IMR-90 (cell line): ENCODE data around the gene MRPL1. TPM values are rescaled to one million over a fixed set of nuclear protein-coding genes. Genes with fewer than 3 reads are reported as not detected.

Experiments
- ATAC-seq: fragments of 200-7000 bp; cut with Tn5 transposase; 2 replicates; pipeline ENCODE4 v1.9.1; 2020; ENCODE audit warnings: low read depth, mild to moderate bottlenecking, moderate library complexity
- BruUV-seq: library from RNA; stranded (reverse); fragments of 400-500 nt; replicated peaks from 2 replicates; lab custom pipeline; 2021; lab: Mats Ljungman, UMichigan
- CTCF ChIA-PET: fragments of 300-600 bp; formaldehyde crosslinking; extraction: SDS; loops from one replicate; lab custom pipeline; 2021; ENCODE audit warnings: antibody characterized with exemption; lab: Yijun Ruan, JAX
- POLR2A ChIA-PET: fragments of 300-600 bp; sonication (Branson Sonifier 250); formaldehyde crosslinking; loops from one replicate; lab custom pipeline; 2022; ENCODE audit warnings: antibody characterized with exemption; ENCODE audit not compliant: unreplicated experiment; lab: Charles Lee
- DNase-seq: peaks from one replicate; pipeline ENCODE4 v3.0.0; 2013
- H2AFZ ChIP-seq: replicated peaks from 2 replicates; pipeline ENCODE3; 2013; ENCODE audit warnings: low read length, mild to moderate bottlenecking; ENCODE audit not compliant: poor library complexity
- H2AK5ac ChIP-seq: 2 replicates; pipeline ENCODE4 v1.6.1; 2013; ENCODE audit warnings: low read depth, low read length, inconsistent platforms
- H2AK9ac ChIP-seq: replicated peaks from 2 replicates; pipeline ENCODE3; 2013; ENCODE audit warnings: mild to moderate bottlenecking, low read depth, low read length, moderate library complexity; ENCODE audit not compliant: poor library complexity
- H2BK120ac ChIP-seq: 2 replicates; pipeline ENCODE4 v1.6.1; 2013; ENCODE audit warnings: low read depth, low read length, inconsistent platforms
- H2BK15ac ChIP-seq: 3 replicates; pipeline ENCODE4 v1.6.1; 2013; ENCODE audit warnings: low read depth, low read length, inconsistent platforms
- H2BK20ac ChIP-seq: 2 replicates; pipeline ENCODE4 v1.6.1; 2013; ENCODE audit warnings: low read depth, mild to moderate bottlenecking, inconsistent platforms, low read length, moderate library complexity
- H2BK5ac ChIP-seq: 2 replicates; pipeline ENCODE4 v1.6.1; 2013; ENCODE audit warnings: mild to moderate bottlenecking, low read depth, low read length, inconsistent platforms; ENCODE audit not compliant: poor library complexity, severe bottlenecking
- H3K14ac ChIP-seq: replicated peaks from 2 replicates; pipeline ENCODE4 v1.6.1; 2013; ENCODE audit warnings: low read depth, low read length, inconsistent platforms
- H3K18ac ChIP-seq: 2 replicates; pipeline ENCODE4 v1.6.1; 2013; ENCODE audit warnings: low read depth, low read length, control low read depth
- H3K23ac ChIP-seq: 2 replicates; pipeline ENCODE4 v1.6.1; 2013; ENCODE audit warnings: low read depth, low read length, inconsistent platforms
- H3K27ac ChIP-seq: 2 replicates; pipeline ENCODE4 v1.5.1; 2013; ENCODE audit warnings: mild to moderate bottlenecking, control low read depth, low read length; ENCODE audit not compliant: insufficient read depth
- H3K27me3 ChIP-seq: 2 replicates; pipeline ENCODE4 v1.6.1; 2013; ENCODE audit warnings: low read length; ENCODE audit not compliant: control insufficient read depth, insufficient read depth
- H3K36me3 ChIP-seq: 2 replicates; pipeline ENCODE4 v1.6.1; 2013; ENCODE audit warnings: low read length, mixed read lengths; ENCODE audit not compliant: control insufficient read depth, insufficient read depth
- H3K4ac ChIP-seq: 2 replicates; pipeline ENCODE4 v1.6.1; 2013; ENCODE audit warnings: low read depth, low read length, inconsistent platforms
- H3K4me1 ChIP-seq: 2 replicates; pipeline ENCODE4 v1.6.1; 2013; ENCODE audit warnings: low read length, mixed read lengths; ENCODE audit not compliant: control insufficient read depth, insufficient read depth
- H3K4me2 ChIP-seq: 2 replicates; pipeline ENCODE4 v1.6.1; 2013; ENCODE audit warnings: low read depth, mild to moderate bottlenecking, control low read depth, low read length, moderate library complexity
- H3K4me3 ChIP-seq: 2 replicates; pipeline ENCODE4 v1.5.1; 2013; ENCODE audit warnings: low read depth, mild to moderate bottlenecking, control low read depth, low read length, moderate library complexity; ENCODE audit not compliant: insufficient read depth
- H3K56ac ChIP-seq: 2 replicates; pipeline ENCODE4 v1.6.1; 2013; ENCODE audit warnings: low read length, inconsistent platforms; ENCODE audit not compliant: insufficient read depth; ENCODE audit errors: extremely low read depth
- H3K79me1 ChIP-seq, 2 experiments: 2 replicates each; pipeline ENCODE4 v1.6.1; 2013; ENCODE audit warnings: low read length in 2 of 2, inconsistent platforms in 1 of 2, low read depth in 1 of 2
- H3K9ac ChIP-seq: 2 replicates; pipeline ENCODE4 v1.6.1; 2013; ENCODE audit warnings: low read depth, low read length, control low read depth
- H3K9me1 ChIP-seq: 2 replicates; pipeline ENCODE4 v1.6.1; 2013; ENCODE audit warnings: low read length, inconsistent platforms; ENCODE audit not compliant: insufficient read depth
- H3K9me3 ChIP-seq: 2 replicates; pipeline ENCODE4 v1.6.1; 2013; ENCODE audit warnings: low read length; ENCODE audit not compliant: control insufficient read depth, insufficient read depth
- H4K20me1 ChIP-seq: 2 replicates; pipeline ENCODE4 v1.6.1; 2013; ENCODE audit warnings: low read length, inconsistent platforms; ENCODE audit not compliant: insufficient read depth
- H4K5ac ChIP-seq: 2 replicates; pipeline ENCODE4 v1.6.1; 2013; ENCODE audit warnings: mild to moderate bottlenecking, low read depth, low read length, control low read depth
- H4K8ac ChIP-seq, 2 experiments: 2 replicates each; pipeline ENCODE4 v1.6.1; 2013; ENCODE audit warnings: low read depth in 2 of 2, low read length in 2 of 2, control low read depth in 1 of 2, inconsistent platforms in 1 of 2
- H4K91ac ChIP-seq: 2 replicates; pipeline ENCODE4 v1.6.1; 2013; ENCODE audit warnings: low read depth, low read length, inconsistent platforms; ENCODE audit not compliant: insufficient read depth
- CEBPB ChIP-seq: IDR thresholded peaks from 2 replicates; pipeline ENCODE4 v1.6.1; 2012; ENCODE audit warnings: low read depth, low read length, improper control_type of control experiment
- FOS ChIP-seq: fragments of 150-350 bp; IDR thresholded peaks from 2 replicates; pipeline ENCODE4 v1.6.1; 2016; ENCODE audit warnings: low read depth, low read length
- MAFK ChIP-seq: IDR thresholded peaks from 2 replicates; pipeline ENCODE4 v1.6.1; 2012; ENCODE audit warnings: low read depth, low read length, improper control_type of control experiment
- MXI1 ChIP-seq: IDR thresholded peaks from 2 replicates; pipeline ENCODE4 v1.6.1; 2012; ENCODE audit warnings: low read depth, mild to moderate bottlenecking, low read length, moderate library complexity, borderline replicate concordance
- NFE2L2 ChIP-seq: fragments of 150-350 bp; IDR thresholded peaks from 2 replicates; pipeline ENCODE4 v1.6.1; 2016; ENCODE audit warnings: low read depth, mild to moderate bottlenecking, low read length
- POLR2A ChIP-seq: IDR thresholded peaks from 2 replicates; pipeline ENCODE4 v1.6.1; 2012; ENCODE audit warnings: mild to moderate bottlenecking, low read depth, low read length
- RCOR1 ChIP-seq: IDR thresholded peaks from 2 replicates; pipeline ENCODE4 v1.6.1; 2012; ENCODE audit warnings: mild to moderate bottlenecking, low read length, improper control_type of control experiment; ENCODE audit not compliant: insufficient replicate concordance
- WGBS, 2 experiments: methylation state at CpG; one replicate each; pipeline versions ENCODE4 v1.1.5 to v1.1.7; 2013; ENCODE audit warnings: missing lambda C conversion rate in 2 of 2; ENCODE audit not compliant: insufficient read length in 1 of 2; ENCODE audit errors: extremely low coverage in 2 of 2; 5-methylcytosine and 5-hydroxymethylcytosine counted together
- dilution Hi-C: fragments of 300-500 bp; cut with HindIII; formaldehyde crosslinking; loops from one replicate; pipeline ENCODE4 v1.14.3; 2018; ENCODE audit warnings: low sequenced_read_pairs; ENCODE audit not compliant: unreplicated experiment
- in situ Hi-C: fragments of 300-500 bp; cut with MboI; formaldehyde crosslinking; loops from 3 replicates; pipeline ENCODE4 v1.14.3; 2019; ENCODE audit warnings: low sequenced_read_pairs, inconsistent platforms, mixed read lengths
- intact Hi-C: fragments of 100-400 bp; cut with micrococcal nuclease; formaldehyde crosslinking; loops from 2 replicates; pipeline ENCODE4 v1.10.0; 2022
- polyA plus RNA-seq, 3 experiments: library from polyadenylated mRNA; depleted of rRNA; stranded (reverse); fragments of >200 nt; gene quantifications; 2 replicates each; pipeline ENCODE4 v1.2.3, GENCODE V29; 2012; ENCODE audit warnings: low replicate concordance in 1 of 3
- total RNA-seq: library from RNA; depleted of rRNA; stranded (reverse); fragments of >200 nt; gene quantifications from 2 replicates; pipeline ENCODE4 v1.2.3, GENCODE V29; 2012
- TF ChIP-seq, protein P1 (sequence below): fragments of 150-350 bp; IDR thresholded peaks from 2 replicates; pipeline ENCODE4 v1.6.1; 2016; ENCODE audit warnings: low read depth, mild to moderate bottlenecking, low read length, moderate library complexity, borderline replicate concordance

The MRPL1 gene
- total and polyA plus RNA-seq, 2 of the 4 experiments (the other 2 are of a cell fraction) = 13.4 to 22.5 TPM

DNA sequence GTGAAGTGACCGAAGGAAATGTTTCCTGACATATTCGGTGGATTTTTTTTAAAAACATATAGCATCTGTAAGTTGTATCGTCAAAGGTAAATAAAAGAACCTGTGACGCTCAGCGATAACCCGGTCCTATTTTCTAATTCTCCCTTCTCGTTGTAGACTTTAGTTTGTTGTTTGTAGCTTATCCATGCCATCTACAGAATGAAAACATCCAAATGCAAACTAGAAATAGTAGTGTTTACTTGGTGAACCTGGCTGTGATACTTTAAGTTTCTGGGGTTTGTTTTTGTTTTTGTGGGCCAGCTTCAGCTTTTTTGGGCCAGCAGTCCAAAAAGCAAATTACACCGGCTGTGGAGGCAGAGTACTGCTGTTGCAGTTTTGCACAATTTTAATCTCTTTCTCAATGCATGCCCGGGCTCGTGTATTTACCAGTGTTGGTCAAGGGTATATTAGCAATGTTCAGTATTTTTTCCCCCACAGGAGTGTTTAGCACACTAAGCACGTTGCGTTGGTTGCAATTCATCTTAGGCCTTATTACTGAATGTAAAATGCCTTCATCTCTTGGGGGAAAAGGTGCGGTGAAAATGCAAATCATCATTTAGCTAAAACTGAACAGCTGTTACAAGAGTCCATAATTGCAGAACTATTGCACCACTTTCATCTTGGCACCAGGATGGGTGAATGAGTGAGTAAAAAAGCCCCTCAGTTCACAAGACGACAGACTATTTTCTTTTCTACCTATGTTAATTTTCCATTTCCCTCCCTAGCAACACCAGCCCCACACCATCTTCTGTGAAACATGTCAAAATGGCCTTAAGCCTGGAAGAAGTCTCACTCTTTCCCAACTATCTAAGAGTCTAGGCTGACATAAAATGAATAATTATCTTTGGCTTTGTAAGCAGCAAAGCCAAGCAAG lies 41.7 kb upstream of the MRPL1 start:
- Histone ChIP-seq H3K23ac (peak overlapping the region; percentile 72), H2AFZ (peak overlapping the region; percentile 95), H3K4me1 (peaks cover 2% of the 10 kb centered on the region), H3K36me3 (no peaks in the 10 kb centered on the region), H2BK120ac (peak overlapping the region; percentile 69; the same call in 1 of the 2 replicates), H2BK15ac (0 out of 3 replicates have a peak overlapping the region, but pooled peaks have one; percentile 29), H3K9me1 (no peaks in the 10 kb centered on the region), H3K14ac (peak overlapping the region; percentile 72; the same call in 1 of the 2 replicates), H3K27me3 (peaks cover 3% of the 10 kb centered on the region), H4K20me1 (peaks cover 16% of the 10 kb centered on the region; the same call in 1 of the 2 replicates), H4K91ac (peak overlapping the region; percentile 75; the same call in 1 of the 2 replicates), H3K9me3 (no peaks in the 10 kb centered on the region), H4K5ac (peak overlapping the region; percentile 40), H3K56ac (peak overlapping the region; percentile 77; the same call in 1 of the 2 replicates), H2BK20ac (no peak overlapping the region), H2BK5ac (peak overlapping the region; percentile 85), H3K9ac (peak overlapping the region; percentile 87), H3K79me1 (peaks cover 5% of the 10 kb centered on the region in 2 experiments; a peak in 3 of 4 replicates), H2AK5ac (no peak overlapping the region), H3K4ac (no peak overlapping the region), H3K4me2 (peak overlapping the region; percentile 91), H4K8ac (peak overlapping the region; percentile 74 to 84; a peak in 3 of 4 replicates), H3K18ac (0 out of 2 replicates have a peak overlapping the region, but pooled peaks have one; percentile 63), H3K4me3 (peak overlapping the region; percentile 94), H2AK9ac (no peak overlapping the region), H3K27ac (peak overlapping the region; percentile 86)
- ATAC-seq = no peak
- intact Hi-C loops (loop anchor here (5.0 kb wide), 2 partner anchors 204 to 434 kb away; no protein-coding TSS in a partner anchor), in situ Hi-C loops (no loop called here), dilution Hi-C loops (no loop called here)
- DNase-seq = no peak
- no CpG with 5 or more reads among the region's 14 CpGs for WGBS, 2 experiments
- TF ChIP-seq MXI1 (no peak), CEBPB (no peak), NFE2L2 (no peak), FOS (no peak), POLR2A (no peak), MAFK (no peak), RCOR1 (no peak)
- TF ChIP-seq, protein P1, sequence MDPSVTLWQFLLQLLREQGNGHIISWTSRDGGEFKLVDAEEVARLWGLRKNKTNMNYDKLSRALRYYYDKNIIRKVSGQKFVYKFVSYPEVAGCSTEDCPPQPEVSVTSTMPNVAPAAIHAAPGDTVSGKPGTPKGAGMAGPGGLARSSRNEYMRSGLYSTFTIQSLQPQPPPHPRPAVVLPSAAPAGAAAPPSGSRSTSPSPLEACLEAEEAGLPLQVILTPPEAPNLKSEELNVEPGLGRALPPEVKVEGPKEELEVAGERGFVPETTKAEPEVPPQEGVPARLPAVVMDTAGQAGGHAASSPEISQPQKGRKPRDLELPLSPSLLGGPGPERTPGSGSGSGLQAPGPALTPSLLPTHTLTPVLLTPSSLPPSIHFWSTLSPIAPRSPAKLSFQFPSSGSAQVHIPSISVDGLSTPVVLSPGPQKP = no peak
- CTCF ChIA-PET = interaction anchor here (1.2 kb wide), 1 partner anchor 12 kb away, joined by 4 read pairs; no protein-coding TSS in a partner anchor
- POLR2A ChIA-PET = interaction anchor here (1.0 kb wide), 1 partner anchor 42 kb away, joined by 3 read pairs; the partner anchor contains the start of gene MRPL1
- no TSS peak for BruUV-seq
